Cardiac ventricle fibroblast (primary cell): Measurements from ENCODE around the gene LRRC58. TPM values are rescaled to one million over a fixed set of nuclear protein-coding genes. Genes with fewer than 3 reads are reported as not detected.

Experiments
- total RNA-seq: library from RNA; depleted of rRNA; stranded (reverse); fragments of >200 nt; gene quantifications from 2 replicates; pipeline ENCODE4 v1.2.3, GENCODE V29; 2015

The LRRC58 gene
- 30.3 and 35.4 TPM in 2 replicates for total RNA-seq

GRCh38 chr3:120348991-120349854, at the start of gene LRRC58:
Gene LRRC58, minus strand, starts transcription at chr3:120349354. Its CDS starts 111 bp downstream, at chr3:120349243.

GRCh38 chr3:120284747-120285507, 64.2 kb downstream of the LRRC58 start, which contains the start of gene GPR156:
Gene GPR156, minus strand, starts transcription at chr3:120285222. Its CDS starts 41,124 bp downstream, at chr3:120244098.

Other genes with a start within 250 kb of the LRRC58 start
- gene GPR156, start 64.1 kb downstream of the LRRC58 start, total RNA-seq: 0.31 and 0.39 TPM in 2 replicates
- gene FSTL1, start 101.6 kb upstream of the LRRC58 start, total RNA-seq: 758 and 767 TPM in 2 replicates
- 80.4 and 102 TPM in 2 replicates for gene NDUFB4, start 247.0 kb upstream of the LRRC58 start, total RNA-seq